Heart right ventricle (tissue), 16 donors: ENCODE data around the gene PNKP. TPM values are rescaled to one million over a fixed set of nuclear protein-coding genes. Genes with fewer than 3 reads are reported as not detected.

Source experiments
- ATAC-seq, 8 donors: fragments of 200-7000 bp; cut with Tn5 transposase; one replicate each; pipeline ENCODE4 v1.9.1; 2020; ENCODE audit warnings: mild to moderate bottlenecking in 8 of 8, moderate library complexity in 8 of 8, moderate number of reproducible peaks in 1 of 8
- DNase-seq, 2 donors: peaks; one replicate each; pipeline ENCODE4 v3.0.0-alpha.2; 2020
- H3K27ac ChIP-seq, 10 donors: fragments of 200-600 bp; sonication (generic) in 2 of 10; one replicate each; pipeline versions ENCODE4 v1.5.0 to v1.8.0; 2020 to 2022; ENCODE audit warnings: mild to moderate bottlenecking in 3 of 10
- H3K27me3 ChIP-seq, 7 donors: fragments of 200-600 bp; one replicate each; pipeline ENCODE4 v1.8.0; 2021 to 2022; ENCODE audit warnings: mild to moderate bottlenecking in 2 of 7
- H3K36me3 ChIP-seq, 9 donors: fragments of 200-600 bp; sonication (generic) in 1 of 9; one replicate each; pipeline versions ENCODE4 v1.5.0 to v1.8.0; 2020 to 2022; ENCODE audit warnings: mild to moderate bottlenecking in 2 of 9
- H3K4me1 ChIP-seq, 9 donors: fragments of 200-600 bp; sonication (generic) in 1 of 9; one replicate each; pipeline versions ENCODE4 v1.5.0 to v1.8.0; 2020 to 2022; ENCODE audit warnings: mild to moderate bottlenecking in 4 of 9
- H3K4me3 ChIP-seq, 10 donors: fragments of 200-600 bp; sonication (generic) in 2 of 10; one replicate each; pipeline versions ENCODE4 v1.5.0 to v1.8.0; 2020 to 2022; ENCODE audit warnings: mild to moderate bottlenecking in 7 of 10, moderate library complexity in 2 of 10
- H3K9me3 ChIP-seq, 11 donors: fragments of 200-600 bp in 10 of 11; sonication (generic) in 2 of 11; one replicate each; pipeline versions ENCODE4 v1.5.0 to v1.8.0; 2013 to 2022; ENCODE audit warnings: mild to moderate bottlenecking in 2 of 11, control low read depth in 1 of 11, moderate library complexity in 1 of 11
- WGBS, 2 donors: extraction: QIAGEN DNeasy Blood & Tissue Kit; methylation state at CpG; one replicate each; pipeline ENCODE4 v1.1.7; 2013; ENCODE audit warnings: inconsistent platforms in 1 of 2; 5-methylcytosine and 5-hydroxymethylcytosine counted together
- intact Hi-C, 10 donors: fragments of 100-400 bp; cut with DNase I; formaldehyde crosslinking; loops; one replicate each; pipeline versions ENCODE4 v1.11.1 to v1.14.2; 2022
- polyA plus RNA-seq, 2 donors: library from polyadenylated mRNA; stranded (reverse); fragments of 200-250 nt; gene quantifications; one replicate each; pipeline ENCODE4 v1.2.3, GENCODE V29; 2013
- total RNA-seq, 10 donors: library from RNA; stranded (reverse); fragmentation: NEBNext Ultra II Directional in 3 of 10; extraction: Animal tissue kit (Norgen Biotek cat#: 25700) in 3 of 10; gene quantifications; one replicate each; pipeline versions ENCODE4 v1.2.1 to v1.2.4, GENCODE V29; 2021 to 2023
- TF ChIP-seq, protein P1 (sequence below), 9 donors: fragments of 200-600 bp; sonication (generic) in 2 of 9; IDR thresholded peaks; one replicate each; pipeline versions ENCODE4 v1.5.0 to v1.8.0; 2021 to 2022; ENCODE audit warnings: antibody characterized with exemption in 9 of 9, mild to moderate bottlenecking in 5 of 9, moderate library complexity in 1 of 9
- donor health status: Arrhythmogenic right ventricular cardiomyopathy.
- donor health status: ischemic (EF 13 %, LVEDD 7.1; RV severe dilation, severe dysfunction).
- donor health status: healthy with polysubstance abuse.
- donor health status: DM: no; HTN: yes; CAD: no.
- donor health status: DM: no; HTN: no; CAD: no.
- donor health status: ischemic (EF 25% LVEDD 6.9; RV normal size, moderate dysfunction).
- donor health status: ischemic (EF 25% LVEDD 5.7; RV mildly dilated, moderate dysfunction).
- donor health status: healthy.
- donor health status: DM: yes; HTN: yes; CAD: no.
- donor health status: Ischemic cardiomyopathy.
- donor health status: ischemic (EF 35%, LVEDD 5.7; RV mildly dilated, moderate dysfunction).
- donor health status: nonischemic (EF 11% LVEDD 7.7; RV severe dilation, severe dysfunction).
- donor health status: DM: yes; HTN: yes; CAD: no.
- donor health status: PGD.
- donor health status: ischemic (EF 29% LVEDD 5.4; RV normal size, mild dysfunction).
- donor health status: nonischemic (EF 23%, LVEDD 6.1; RV moderate dilation, normal function).

Gene PNKP
- total and polyA plus RNA-seq, 12 donors: 24.0 to 91.7 (median 34.6) TPM

DNA sequence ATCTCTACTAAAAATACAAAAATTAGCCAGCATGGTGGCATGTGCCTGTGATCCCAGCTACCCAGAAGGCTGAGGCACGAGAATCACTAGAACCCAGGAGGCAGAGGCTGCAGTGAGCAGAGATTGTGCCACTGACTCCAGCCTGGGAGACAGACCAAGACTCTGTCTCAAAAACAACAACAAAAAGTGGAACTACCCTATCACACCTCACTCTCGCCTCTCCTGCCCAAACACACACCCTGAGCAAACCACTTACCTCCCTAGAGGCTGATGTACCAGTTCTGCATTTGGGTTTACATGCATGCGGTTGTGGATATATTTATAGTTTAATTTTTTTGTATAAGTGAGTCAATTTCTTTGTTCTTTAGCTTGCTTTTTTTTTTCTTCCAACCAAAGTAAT lies 24.1 kb downstream of the PNKP start:
- H3K36me3 ChIP-seq: peaks cover 0 to 37% (median 11%) of the 10 kb centered on the region in 9 donors
- 93 to 94% methylated on average over 3 of the region's 3 CpGs for WGBS, 2 donors
- TF ChIP-seq, protein P1, sequence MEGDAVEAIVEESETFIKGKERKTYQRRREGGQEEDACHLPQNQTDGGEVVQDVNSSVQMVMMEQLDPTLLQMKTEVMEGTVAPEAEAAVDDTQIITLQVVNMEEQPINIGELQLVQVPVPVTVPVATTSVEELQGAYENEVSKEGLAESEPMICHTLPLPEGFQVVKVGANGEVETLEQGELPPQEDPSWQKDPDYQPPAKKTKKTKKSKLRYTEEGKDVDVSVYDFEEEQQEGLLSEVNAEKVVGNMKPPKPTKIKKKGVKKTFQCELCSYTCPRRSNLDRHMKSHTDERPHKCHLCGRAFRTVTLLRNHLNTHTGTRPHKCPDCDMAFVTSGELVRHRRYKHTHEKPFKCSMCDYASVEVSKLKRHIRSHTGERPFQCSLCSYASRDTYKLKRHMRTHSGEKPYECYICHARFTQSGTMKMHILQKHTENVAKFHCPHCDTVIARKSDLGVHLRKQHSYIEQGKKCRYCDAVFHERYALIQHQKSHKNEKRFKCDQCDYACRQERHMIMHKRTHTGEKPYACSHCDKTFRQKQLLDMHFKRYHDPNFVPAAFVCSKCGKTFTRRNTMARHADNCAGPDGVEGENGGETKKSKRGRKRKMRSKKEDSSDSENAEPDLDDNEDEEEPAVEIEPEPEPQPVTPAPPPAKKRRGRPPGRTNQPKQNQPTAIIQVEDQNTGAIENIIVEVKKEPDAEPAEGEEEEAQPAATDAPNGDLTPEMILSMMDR (IDR thresholded peaks at IDR 0.05): no peak
- peaks cover 0 to 6% (median 0%) of the 10 kb centered on the region in 9 donors for H3K4me1 ChIP-seq
- intact Hi-C loops: no loop called here
- no peaks in the 10 kb centered on the region for H3K27me3 ChIP-seq
- no peak overlapping the region for H3K27ac ChIP-seq
- no peaks in the 10 kb centered on the region for H3K9me3 ChIP-seq
- no peak overlapping the region for H3K4me3 ChIP-seq
- DNase-seq (no peak), ATAC-seq (no peak)

- Histone ChIP-seq H3K27me3 (no peaks in the 10 kb centered on the region), H3K4me1 (peaks cover 0 to 5% (median 0%) of the 10 kb centered on the region in 9 donors), H3K36me3 (peaks cover 0 to 62% (median 25%) of the 10 kb centered on the region in 9 donors), H3K27ac (no peak overlapping the region), H3K9me3 (no peaks in the 10 kb centered on the region), H3K4me3 (no peak overlapping the region)
- DNase-seq (no peak), ATAC-seq (no peak)
- TF ChIP-seq, protein P1 (IDR thresholded peaks at IDR 0.05): no peak
- WGBS, 2 donors: 76 to 82% methylated on average over 17 of the region's 17 CpGs
- intact Hi-C loops: no loop called here
Measured at GRCh38 chr19:49840736-49841249, 26.6 kb downstream of the PNKP start.

- TF ChIP-seq, protein P1 (IDR thresholded peaks at IDR 0.05): no peak
- H3K9me3 ChIP-seq: no peaks in the 10 kb centered on the region
- no peak overlapping the region for H3K4me3 ChIP-seq
- ATAC-seq (no peak), DNase-seq (no peak)
- intact Hi-C loops: no loop called here
- H3K36me3 ChIP-seq: peaks cover 0 to 66% (median 30%) of the 10 kb centered on the region in 9 donors
- H3K4me1 ChIP-seq: peaks cover 0 to 5% (median 0%) of the 10 kb centered on the region in 9 donors
- 77 to 92% methylated on average over 11 of the region's 11 CpGs for WGBS, 2 donors
- no peak overlapping the region for H3K27ac ChIP-seq
- H3K27me3 ChIP-seq: no peaks in the 10 kb centered on the region
Measured at GRCh38 chr19:49840321-49840720, 27.1 kb downstream of the PNKP start.

DNA sequence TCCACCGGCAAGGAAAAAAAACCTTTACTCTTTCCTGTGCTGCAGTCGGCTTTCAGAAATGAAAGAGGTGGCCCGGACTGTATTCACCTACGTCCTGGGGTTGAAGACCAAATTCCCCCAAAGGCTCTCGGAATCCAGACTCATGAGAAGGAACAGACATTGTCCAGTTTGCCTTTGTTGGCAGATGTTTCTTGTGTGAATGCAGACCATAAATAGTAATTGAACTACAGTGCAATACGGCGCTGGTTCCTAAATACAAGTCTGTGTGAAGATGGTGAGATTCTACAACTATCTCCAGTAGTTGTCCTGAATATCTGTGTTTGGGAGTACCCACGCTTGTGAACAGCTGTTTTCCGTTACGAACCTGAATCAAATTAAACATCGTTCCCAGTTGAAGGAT lies 27.7 kb downstream of the PNKP start:
- no peaks in the 10 kb centered on the region for H3K9me3 ChIP-seq

More for the DNA sequence above, 27.7 kb downstream of the PNKP start:
- Histone ChIP-seq H3K27ac (no peak overlapping the region), H3K4me3 (no peak overlapping the region), H3K4me1 (peaks cover 0 to 5% (median 0%) of the 10 kb centered on the region in 9 donors), H3K27me3 (no peaks in the 10 kb centered on the region), H3K36me3 (peaks cover 0 to 72% (median 33%) of the 10 kb centered on the region in 9 donors)
- TF ChIP-seq, protein P1 (IDR thresholded peaks at IDR 0.05): no peak
- intact Hi-C loops: loop anchor here in 1 of 10 donors (10.0 kb wide), 1 partner anchor 1235 kb away; no protein-coding TSS in a partner anchor
- ATAC-seq: no peak
- no peak for DNase-seq
- 84 to 85% methylated on average over 11 of the region's 11 CpGs for WGBS, 2 donors
